Breast epithelium (tissue), 3 donors: ENCODE results near the gene SH2D1A.

Experiments
- POLR2A ChIP-seq: fragments of 450-650 bp; IDR thresholded peaks from one replicate; pipeline ENCODE4 v1.6.1; 2016; ENCODE audit warnings: antibody characterized with exemption, mild to moderate bottlenecking, moderate library complexity
- TF ChIP-seq, protein P1 (sequence below), 3 donors: fragments of 450-650 bp; IDR thresholded peaks; one replicate each; pipeline ENCODE4 v1.5.1; 2016 to 2017; ENCODE audit warnings: antibody characterized with exemption in 3 of 3, mild to moderate bottlenecking in 3 of 3, moderate library complexity in 3 of 3

DNA sequence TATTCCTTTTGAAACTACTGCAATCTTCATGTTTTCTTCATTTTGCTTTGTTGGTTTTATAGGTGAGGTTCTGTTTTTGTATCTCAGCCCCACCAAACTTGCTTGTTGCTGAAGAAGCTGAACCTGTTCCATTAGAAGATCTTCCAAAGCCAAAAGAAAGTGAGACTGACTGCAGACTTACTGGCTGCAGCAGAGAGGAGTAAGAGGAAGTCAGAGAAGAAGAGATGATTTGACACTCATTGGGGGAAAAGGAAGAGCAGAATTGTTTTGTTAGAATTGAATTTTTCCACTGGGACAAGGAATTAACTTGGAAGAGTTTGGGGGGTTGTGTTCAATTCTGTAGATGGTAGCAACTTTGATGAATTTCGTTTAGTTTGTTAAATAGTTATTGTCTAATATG lies 10.8 kb upstream of the SH2D1A start:
- TF ChIP-seq, protein P1, sequence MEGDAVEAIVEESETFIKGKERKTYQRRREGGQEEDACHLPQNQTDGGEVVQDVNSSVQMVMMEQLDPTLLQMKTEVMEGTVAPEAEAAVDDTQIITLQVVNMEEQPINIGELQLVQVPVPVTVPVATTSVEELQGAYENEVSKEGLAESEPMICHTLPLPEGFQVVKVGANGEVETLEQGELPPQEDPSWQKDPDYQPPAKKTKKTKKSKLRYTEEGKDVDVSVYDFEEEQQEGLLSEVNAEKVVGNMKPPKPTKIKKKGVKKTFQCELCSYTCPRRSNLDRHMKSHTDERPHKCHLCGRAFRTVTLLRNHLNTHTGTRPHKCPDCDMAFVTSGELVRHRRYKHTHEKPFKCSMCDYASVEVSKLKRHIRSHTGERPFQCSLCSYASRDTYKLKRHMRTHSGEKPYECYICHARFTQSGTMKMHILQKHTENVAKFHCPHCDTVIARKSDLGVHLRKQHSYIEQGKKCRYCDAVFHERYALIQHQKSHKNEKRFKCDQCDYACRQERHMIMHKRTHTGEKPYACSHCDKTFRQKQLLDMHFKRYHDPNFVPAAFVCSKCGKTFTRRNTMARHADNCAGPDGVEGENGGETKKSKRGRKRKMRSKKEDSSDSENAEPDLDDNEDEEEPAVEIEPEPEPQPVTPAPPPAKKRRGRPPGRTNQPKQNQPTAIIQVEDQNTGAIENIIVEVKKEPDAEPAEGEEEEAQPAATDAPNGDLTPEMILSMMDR (IDR thresholded peaks at IDR 0.05): no peak
- no peak for TF ChIP-seq POLR2A
